ENCODE measurements around the gene CDH23. TPM values are rescaled to one million over a fixed set of nuclear protein-coding genes. Genes with fewer than 3 reads are reported as not detected.

Gene CDH23
- total and polyA plus RNA-seq, 2 donors (not counting 1 experiment from before 2014, with no cell fraction given): 0.37 to 0.89 TPM

- Histone ChIP-seq H4K20me1 (ENCODE audit: control insufficient read depth, insufficient read depth, low read length, poor library complexity, severe bottlenecking) (no peaks in the 10 kb centered on the region), H3K9ac (ENCODE audit: low read length) (no peak overlapping the region), H3K4me1 (ENCODE audit: control insufficient read depth in 2 of 2, insufficient read depth in 2 of 2, low read length in 2 of 2) (no peaks in the 10 kb centered on the region), H3K4me3 (ENCODE audit: control extremely low read depth in 1 of 5, extremely low read depth in 1 of 5, insufficient read depth in 1 of 5, low read depth in 2 of 5, low read length in 4 of 5) (no peak overlapping the region), H3K9me3 (ENCODE audit: control extremely low read depth in 1 of 3, control insufficient read depth in 2 of 3, insufficient read depth in 1 of 3, low read length in 2 of 3) (peaks cover 0 to 2% (median 0%) of the 10 kb centered on the region in 3 donors), H2AFZ (ENCODE audit: insufficient read depth, low read depth, low read length, poor library complexity, severe bottlenecking) (no peak overlapping the region), H3K4me2 (replicated peaks; ENCODE audit: low read depth, low read length, poor library complexity, severe bottlenecking) (no peak overlapping the region), H3K27me3 (replicated peaks in 1 of 4; ENCODE audit: control extremely low read depth in 1 of 4, control insufficient read depth in 3 of 4, insufficient read depth in 4 of 4, low read length in 3 of 4) (no peaks in the 10 kb centered on the region), H3K36me3 (replicated peaks in 1 of 2; ENCODE audit: control extremely low read depth in 1 of 2, control insufficient read depth in 1 of 2, extremely low read depth in 1 of 2, insufficient read depth in 2 of 2, low read length in 1 of 2) (no peaks in the 10 kb centered on the region), H3K27ac (ENCODE audit: low read length in 2 of 2) (no peak overlapping the region), H3K79me2 (ENCODE audit: control insufficient read depth, insufficient read depth, low read length) (no peaks in the 10 kb centered on the region)
- WGBS (ENCODE audit: insufficient coverage): no CpG with 5 or more reads among the region's 2 CpGs
- ChIA-PET CTCF (interaction anchor here (0.5 kb wide), 1 partner anchor 189 kb away, joined by 5 read pairs; no protein-coding TSS in a partner anchor), POLR2A (no interaction called here)
- intact Hi-C loops (cut with micrococcal nuclease): no loop called here
- DNase-seq (no peak), ATAC-seq (ENCODE audit: low read depth) (no peak)
- Mint-ChIP-seq H3K4me1 (peaks cover 3% of the 10 kb centered on the region), H3K9me3 (ENCODE audit: insufficient read depth) (no peaks in the 10 kb centered on the region), H3K4me3 (no peak overlapping the region), H3K27ac (no peak overlapping the region), H3K27me3 (peaks cover 22% of the 10 kb centered on the region)
- TF ChIP-seq EZH2 (IDR thresholded peaks at IDR 0.05; ENCODE audit: borderline replicate concordance, insufficient read depth, low read depth, low read length, poor library complexity, severe bottlenecking): no peak
- no peak for TF ChIP-seq CTCF (IDR thresholded peaks at IDR 0.05)
These were observed 107.4 kb downstream of the CDH23 start for GRCh38 chr10:71504168-71504567.

GRCh38 chr10:71504570-71504969, 107.8 kb downstream of the CDH23 start:
- no peaks in the 10 kb centered on the region for H3K9me3 Mint-ChIP-seq (ENCODE audit: insufficient read depth)
- WGBS (ENCODE audit: insufficient coverage): 86% methylated on average over 1 of the region's 5 CpGs

More at GRCh38 chr10:71504570-71504969, 107.8 kb downstream of the CDH23 start:
- peaks cover 22% of the 10 kb centered on the region for H3K27me3 Mint-ChIP-seq
- no peaks in the 10 kb centered on the region for H3K4me1 ChIP-seq (ENCODE audit: control insufficient read depth in 2 of 2, insufficient read depth in 2 of 2, low read length in 2 of 2)
- ATAC-seq (ENCODE audit: low read depth): no peak
- H3K4me2 ChIP-seq (replicated peaks; ENCODE audit: low read depth, low read length, poor library complexity, severe bottlenecking): no peak overlapping the region
- H3K36me3 ChIP-seq (replicated peaks in 1 of 2; ENCODE audit: control extremely low read depth in 1 of 2, control insufficient read depth in 1 of 2, extremely low read depth in 1 of 2, insufficient read depth in 2 of 2, low read length in 1 of 2): no peaks in the 10 kb centered on the region
- no peaks in the 10 kb centered on the region for H4K20me1 ChIP-seq (ENCODE audit: control insufficient read depth, insufficient read depth, low read length, poor library complexity, severe bottlenecking)
- peaks cover 0 to 3% (median 2%) of the 10 kb centered on the region in 3 donors for H3K9me3 ChIP-seq (ENCODE audit: control extremely low read depth in 1 of 3, control insufficient read depth in 2 of 3, insufficient read depth in 1 of 3, low read length in 2 of 3)
- H3K27ac ChIP-seq (ENCODE audit: low read length in 2 of 2): no peak overlapping the region
- no peak overlapping the region for H3K4me3 Mint-ChIP-seq
- TF ChIP-seq CTCF (IDR thresholded peaks at IDR 0.05) (no peak), EZH2 (IDR thresholded peaks at IDR 0.05; ENCODE audit: borderline replicate concordance, insufficient read depth, low read depth, low read length, poor library complexity, severe bottlenecking) (no peak)
- no peaks in the 10 kb centered on the region for H3K27me3 ChIP-seq (replicated peaks in 1 of 4; ENCODE audit: control extremely low read depth in 1 of 4, control insufficient read depth in 3 of 4, insufficient read depth in 4 of 4, low read length in 3 of 4)
- H2AFZ ChIP-seq (ENCODE audit: insufficient read depth, low read depth, low read length, poor library complexity, severe bottlenecking): no peak overlapping the region
- no peak overlapping the region for H3K27ac Mint-ChIP-seq
- POLR2A ChIA-PET: no interaction called here
- H3K4me3 ChIP-seq (ENCODE audit: control extremely low read depth in 1 of 5, extremely low read depth in 1 of 5, insufficient read depth in 1 of 5, low read depth in 2 of 5, low read length in 4 of 5): no peak overlapping the region
- H3K4me1 Mint-ChIP-seq: peaks cover 3% of the 10 kb centered on the region
- intact Hi-C loops (cut with micrococcal nuclease): no loop called here
- CTCF ChIA-PET: no interaction called here
- DNase-seq: no peak
- no peak overlapping the region for H3K9ac ChIP-seq (ENCODE audit: low read length)
- H3K79me2 ChIP-seq (ENCODE audit: control insufficient read depth, insufficient read depth, low read length): no peaks in the 10 kb centered on the region
